LHCN-M2 (cell line): ENCODE results near the gene TPST1. TPM values are rescaled to one million over a fixed set of nuclear protein-coding genes. Genes with fewer than 3 reads are reported as not detected.
"Not testable (repeated sequence)": the region's sequence is repeated elsewhere in the genome, so short reads cannot be mapped to it uniquely, and the experiment has no call there.

ENCODE experiments used
- DNase-seq: peaks from one replicate; pipeline ENCODE4 v3.0.0-alpha.2; 2012; ENCODE audit warnings: low read depth
- polyA plus RNA-seq: library from polyadenylated mRNA; unstranded; fragments of >200 nt; gene quantifications from one replicate; pipeline ENCODE4 v1.2.1, GENCODE V29; 2012; ENCODE audit warnings: missing spikeins
- total RNA-seq: library from RNA; depleted of rRNA; stranded (reverse); fragments of >200 nt; gene quantifications from 2 replicates; pipeline ENCODE4 v1.2.3, GENCODE V29; 2014; rRNA removed

TPST1 gene
- total RNA-seq = 53.6 and 68.8 TPM in 2 replicates
- polyA plus RNA-seq = 25.2 TPM

DNA sequence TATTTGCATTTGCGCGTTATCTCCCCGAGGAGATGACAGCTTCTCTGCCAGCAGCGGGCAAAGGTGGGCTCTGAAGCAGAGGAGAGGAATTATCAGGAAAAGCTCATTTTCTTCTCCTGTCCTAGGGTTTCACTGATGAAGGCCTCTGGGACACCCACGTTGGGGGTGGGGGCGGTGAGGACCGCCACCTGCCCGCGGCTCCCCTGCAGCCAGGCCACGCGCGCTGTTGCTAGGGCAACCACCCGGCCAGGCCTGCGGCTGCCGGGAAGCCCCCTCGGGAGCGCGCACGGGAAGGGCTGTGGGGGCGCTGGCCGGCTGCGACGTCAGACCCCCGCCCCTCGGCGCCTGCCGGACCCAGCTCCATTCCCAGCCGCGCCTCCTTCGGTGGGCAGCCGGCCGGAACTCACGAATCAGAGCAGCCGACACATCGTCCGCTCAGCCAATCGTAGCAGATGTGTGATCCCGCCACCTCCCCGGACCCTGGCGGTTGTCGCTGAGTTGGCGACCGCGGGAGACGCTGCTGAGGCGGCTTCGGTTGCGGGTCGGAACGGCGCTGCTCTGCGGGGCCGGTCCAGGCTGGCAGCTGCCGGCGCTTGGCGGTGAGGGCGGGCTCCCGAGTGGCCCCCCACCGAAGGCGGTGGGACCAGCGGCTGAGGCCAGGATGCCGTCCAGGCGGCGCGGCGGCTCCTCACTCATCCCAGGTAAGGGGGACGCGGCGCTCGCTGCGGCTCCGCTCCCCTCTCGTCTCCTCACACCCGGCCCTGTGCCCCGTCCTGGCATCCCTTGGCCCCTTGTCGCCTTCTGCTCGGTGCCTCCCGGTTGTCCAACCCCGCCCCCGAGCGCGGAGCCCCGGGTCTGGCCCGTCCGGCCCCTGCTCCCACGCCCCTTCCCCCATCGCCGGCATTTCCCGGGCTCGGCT is at the start of gene TPST1:
TPST1 (plus strand) TSS at position 513 of the 919 bp plus-strand sequence. CDS start 35,092 bp downstream, outside the sequence.
- peak; percentile 88 for DNase-seq

GRCh38 chr7:66156035-66156434 is 49.1 kb upstream of the TPST1 start:
- DNase-seq = not testable (repeated sequence)

DNA sequence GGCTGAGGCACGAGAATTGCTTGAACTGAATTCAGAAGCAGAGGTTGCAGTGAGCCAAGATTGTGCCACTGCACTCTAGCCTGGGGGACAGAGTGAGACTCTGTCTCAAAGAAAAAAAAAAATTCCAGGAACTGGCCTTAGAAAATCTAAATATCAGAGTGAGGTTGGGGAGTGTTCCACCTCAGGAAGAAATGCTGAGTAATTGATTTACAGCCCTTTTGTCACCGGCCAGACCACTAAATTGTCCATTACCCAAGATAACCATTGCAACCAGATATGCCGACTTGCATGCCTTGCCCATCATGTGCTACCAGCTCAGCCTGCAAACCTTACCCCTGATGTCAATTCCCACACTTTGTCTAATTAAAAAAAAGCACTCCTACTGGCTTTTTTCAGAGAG is 48.1 kb upstream of the TPST1 start:
- no peak for DNase-seq

GRCh38 chr7:66162622-66163021 is 42.5 kb upstream of the TPST1 start:
- DNase-seq = no peak

DNA sequence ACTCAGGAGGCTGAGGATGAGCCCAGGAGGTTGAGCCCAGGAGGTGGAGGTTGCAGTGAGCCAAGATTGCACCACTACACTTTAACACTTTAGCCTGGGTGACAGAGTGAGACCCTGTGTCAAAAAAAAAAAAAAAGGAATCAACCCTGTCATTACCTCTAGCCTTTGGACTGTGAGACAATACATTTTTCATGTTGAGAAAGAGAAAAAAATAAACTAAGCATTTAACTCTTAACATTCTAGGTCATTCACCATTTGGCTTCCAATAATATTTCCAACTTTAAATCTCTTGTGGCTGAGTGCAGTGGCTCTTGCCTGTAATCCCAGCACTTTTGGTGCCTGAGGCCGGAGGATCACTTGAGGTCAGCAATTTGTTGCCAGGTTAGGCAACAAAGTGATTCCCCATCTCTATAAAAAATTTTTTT is 41.9 kb upstream of the TPST1 start:
- no peak for DNase-seq

- no peak for DNase-seq
Observed at GRCh38 chr7:66164356-66164755, 40.8 kb upstream of the TPST1 start.

DNA sequence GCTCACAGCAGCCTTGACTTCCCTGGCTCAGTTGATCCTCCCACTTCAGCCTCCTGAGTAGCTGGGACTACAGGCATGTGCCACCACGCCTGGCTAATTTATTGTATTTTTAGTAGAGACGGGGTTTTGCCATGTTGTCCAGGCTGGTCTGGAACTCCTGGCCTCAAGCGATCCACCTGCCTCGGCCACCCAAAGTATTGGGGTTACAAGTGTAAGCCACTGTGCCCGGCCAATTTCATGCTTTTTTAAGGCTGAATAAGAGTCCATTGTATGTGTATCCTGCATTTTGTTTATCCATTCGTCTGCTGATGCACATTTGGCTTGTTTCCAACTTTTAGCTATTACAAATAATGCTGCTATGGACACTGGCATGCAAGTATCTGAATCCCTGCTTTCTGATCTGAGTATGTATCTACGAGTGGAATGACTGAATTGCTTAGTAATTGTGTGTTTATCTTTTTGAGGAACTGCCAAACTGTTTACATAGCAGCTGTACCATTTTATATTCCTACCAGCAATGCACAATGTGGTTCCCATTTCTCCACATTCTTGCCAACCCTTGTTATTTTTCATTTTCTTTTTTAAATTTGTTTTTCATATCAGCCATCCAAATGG is 37.3 kb upstream of the TPST1 start:
- peak; percentile 77 for DNase-seq

DNA sequence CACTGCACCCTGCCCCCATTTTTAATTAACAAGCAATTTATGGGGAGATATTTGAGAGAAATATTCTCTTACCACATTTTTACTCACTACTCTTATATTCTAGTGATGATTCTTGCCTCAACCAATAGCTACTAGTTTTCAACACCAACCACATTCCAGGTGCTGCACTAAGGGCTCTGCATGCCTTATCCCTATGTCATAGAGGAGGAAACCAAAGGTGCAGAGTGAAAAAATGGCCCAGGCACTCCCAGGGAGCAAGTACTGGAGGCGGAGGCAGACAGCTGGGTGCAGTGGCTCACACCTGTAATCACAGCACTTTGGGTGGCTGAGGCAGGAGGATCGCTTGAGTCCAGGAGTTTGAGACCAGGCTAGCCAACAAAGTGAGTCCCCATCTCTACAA is 35.5 kb upstream of the TPST1 start:
- no peak for DNase-seq

- DNase-seq = peak; percentile 18
Observed at GRCh38 chr7:66170309-66171231, 34.6 kb upstream of the TPST1 start.

- DNase-seq = not testable (repeated sequence)
Observed at GRCh38 chr7:66172536-66173401, 32.4 kb upstream of the TPST1 start.

- peak; percentile 24 for DNase-seq
Observed at GRCh38 chr7:66173856-66174255, 31.3 kb upstream of the TPST1 start.

- not testable (repeated sequence) for DNase-seq
Observed at GRCh38 chr7:66175006-66175405, 30.1 kb upstream of the TPST1 start.

- DNase-seq = no peak
Observed at GRCh38 chr7:66176914-66177313, 28.2 kb upstream of the TPST1 start.

GRCh38 chr7:66178258-66178657 is 26.9 kb upstream of the TPST1 start:
- no peak for DNase-seq

DNA sequence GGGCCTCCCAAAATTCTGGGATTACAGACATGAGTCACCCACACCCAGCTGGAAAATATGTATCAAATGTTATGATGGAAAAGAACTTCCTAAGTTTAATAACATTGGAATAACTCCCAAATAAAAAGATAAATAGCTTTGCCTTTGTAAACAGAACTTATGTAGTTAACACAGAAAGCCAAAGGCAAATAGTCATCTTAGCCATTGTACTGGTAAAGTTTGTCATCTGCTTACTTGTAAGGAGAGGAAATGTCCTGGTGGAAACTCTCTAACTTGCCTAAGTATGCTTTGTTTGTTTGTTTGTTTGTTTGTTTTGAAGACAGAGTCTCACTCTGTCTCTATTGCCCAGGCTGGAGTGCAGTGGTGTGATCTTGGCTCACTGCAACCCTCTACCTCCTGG is 23.8 kb upstream of the TPST1 start:
- DNase-seq = no peak

- DNase-seq = no peak
Observed at GRCh38 chr7:66181845-66182244, 23.3 kb upstream of the TPST1 start.

DNA sequence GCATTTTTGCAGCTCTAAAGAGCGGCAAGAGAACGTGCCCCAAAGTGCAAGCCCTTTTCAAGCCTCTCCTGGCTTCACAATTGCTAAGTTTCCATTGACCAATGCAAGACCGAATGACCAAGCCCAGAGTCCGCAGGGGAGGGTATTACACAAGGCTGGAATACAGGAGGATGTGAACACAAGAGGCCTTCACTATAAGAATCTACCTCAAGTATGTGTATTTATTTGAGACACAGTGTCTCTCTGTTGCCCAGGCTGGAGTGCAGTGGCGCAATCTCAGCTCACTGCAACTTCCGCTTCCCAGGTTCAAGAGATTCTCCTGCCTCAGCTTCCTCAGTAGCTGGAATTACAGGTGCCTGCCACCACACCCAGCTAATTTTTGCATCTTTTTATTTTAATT is 22.2 kb upstream of the TPST1 start:
- no peak for DNase-seq

GRCh38 chr7:66183700-66184099 is 21.4 kb upstream of the TPST1 start:
- peak; percentile 71 for DNase-seq

DNA sequence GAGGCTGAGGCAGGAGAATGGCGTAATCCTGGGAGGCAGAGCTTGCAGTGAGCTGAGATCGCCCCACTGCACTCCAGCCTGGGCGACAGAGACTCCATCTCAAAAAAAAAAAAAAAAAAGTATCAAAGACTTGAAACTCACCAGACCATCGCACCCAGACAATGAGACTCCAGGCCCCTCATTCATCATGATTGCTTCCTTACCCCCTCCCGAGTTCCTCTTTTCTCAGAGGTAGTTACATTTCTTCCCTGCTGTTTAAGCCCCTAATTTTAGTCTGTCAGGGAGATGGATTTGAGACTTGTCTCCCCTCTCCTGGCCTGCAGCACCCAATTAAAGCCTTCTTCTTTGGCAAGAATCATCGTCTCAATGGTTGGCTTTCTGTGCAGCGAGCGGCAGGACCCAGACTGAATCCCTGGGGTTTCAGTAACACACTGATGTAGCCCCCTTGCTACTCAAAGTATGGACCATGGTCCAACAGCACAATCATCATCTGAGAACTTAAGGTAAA is 19.4 kb upstream of the TPST1 start:
- DNase-seq = no peak

GRCh38 chr7:66186991-66187390 is 18.1 kb upstream of the TPST1 start:
- no peak for DNase-seq
